SK-N-SH (cell line): Measurements from ENCODE around the gene ADAMTS13.

Source experiments
- EP300 ChIP-seq, 2 experiments: IDR thresholded peaks; 2 replicates each; pipeline versions ENCODE4 v1.4.0 to v1.6.1; 2012; ENCODE audit warnings: borderline replicate concordance in 1 of 2, low read depth in 1 of 2, low read length in 1 of 2
- GABPA ChIP-seq: IDR thresholded peaks from 2 replicates; pipeline ENCODE4 v1.4.0; 2012; ENCODE audit warnings: low read depth, mild to moderate bottlenecking
- JUND ChIP-seq: IDR thresholded peaks from 2 replicates; pipeline ENCODE4 v1.4.0; 2012
- RCOR1 ChIP-seq: fragments of 150-350 bp; IDR thresholded peaks from 2 replicates; pipeline ENCODE4 v1.6.1; 2017; ENCODE audit warnings: antibody characterized with exemption, low read length
- REST ChIP-seq: IDR thresholded peaks from 2 replicates; pipeline ENCODE4 v1.6.1; 2012; ENCODE audit warnings: mild to moderate bottlenecking, low read depth, low read length, moderate library complexity
- SMC3 ChIP-seq: IDR thresholded peaks from 2 replicates; pipeline ENCODE4 v1.6.1; 2012; ENCODE audit warnings: low read depth, low read length, improper control_type of control experiment
- YY1 ChIP-seq: IDR thresholded peaks from 2 replicates; pipeline ENCODE4 v1.4.0; 2012; ENCODE audit warnings: low read depth, mild to moderate bottlenecking
- TF ChIP-seq, protein P1 (sequence below): fragments of 200-600 bp; sonication (generic); IDR thresholded peaks from 2 replicates; pipeline ENCODE4 v1.6.1; 2017; ENCODE audit warnings: antibody characterized with exemption, mild to moderate bottlenecking, moderate library complexity

DNA sequence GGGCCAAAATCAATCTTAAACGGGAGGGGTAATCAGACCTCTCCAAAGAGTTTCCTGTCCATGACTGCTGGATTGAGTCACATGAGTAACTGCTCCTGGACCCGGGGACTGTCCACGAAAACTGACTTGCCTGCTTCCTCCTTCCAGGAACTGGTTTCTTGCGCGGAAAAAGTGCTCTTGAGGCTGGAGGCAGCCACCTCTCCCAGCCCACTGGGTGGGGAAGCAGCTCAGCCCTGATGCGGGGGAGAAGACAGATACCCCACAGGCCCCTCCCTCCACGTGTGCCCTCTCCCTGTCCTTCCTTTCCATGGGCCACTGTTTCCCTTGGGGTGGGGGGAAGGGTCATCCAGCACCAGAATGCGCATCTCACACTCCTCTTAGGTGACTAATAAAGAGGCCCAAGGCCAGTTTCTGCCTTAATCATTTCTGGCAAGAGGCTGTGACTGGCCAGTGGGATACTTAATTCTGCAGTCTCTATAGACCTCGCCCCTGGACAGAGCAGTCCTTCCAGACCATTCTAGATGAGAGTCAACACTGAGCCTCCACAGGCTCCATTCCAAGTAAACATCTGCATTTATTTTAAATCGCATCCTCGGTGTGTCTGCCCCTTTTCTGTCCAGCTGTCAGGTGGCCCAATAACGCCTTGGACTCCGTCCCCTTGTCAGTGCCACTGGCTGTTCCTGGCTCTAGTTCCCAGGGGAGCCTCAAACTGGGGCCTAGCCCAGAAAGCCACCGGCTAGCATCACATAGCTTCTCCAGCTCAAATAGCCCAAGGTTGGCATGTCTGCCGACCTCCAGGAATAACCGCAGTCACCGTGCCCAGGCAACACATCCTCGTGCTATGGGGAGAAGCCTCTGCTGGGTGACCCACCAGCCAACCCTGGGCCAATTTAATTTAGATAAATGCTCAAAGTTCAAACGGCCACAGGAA lies 16.4 kb upstream of the ADAMTS13 start:
- no peak for TF ChIP-seq RCOR1
- TF ChIP-seq, protein P1, sequence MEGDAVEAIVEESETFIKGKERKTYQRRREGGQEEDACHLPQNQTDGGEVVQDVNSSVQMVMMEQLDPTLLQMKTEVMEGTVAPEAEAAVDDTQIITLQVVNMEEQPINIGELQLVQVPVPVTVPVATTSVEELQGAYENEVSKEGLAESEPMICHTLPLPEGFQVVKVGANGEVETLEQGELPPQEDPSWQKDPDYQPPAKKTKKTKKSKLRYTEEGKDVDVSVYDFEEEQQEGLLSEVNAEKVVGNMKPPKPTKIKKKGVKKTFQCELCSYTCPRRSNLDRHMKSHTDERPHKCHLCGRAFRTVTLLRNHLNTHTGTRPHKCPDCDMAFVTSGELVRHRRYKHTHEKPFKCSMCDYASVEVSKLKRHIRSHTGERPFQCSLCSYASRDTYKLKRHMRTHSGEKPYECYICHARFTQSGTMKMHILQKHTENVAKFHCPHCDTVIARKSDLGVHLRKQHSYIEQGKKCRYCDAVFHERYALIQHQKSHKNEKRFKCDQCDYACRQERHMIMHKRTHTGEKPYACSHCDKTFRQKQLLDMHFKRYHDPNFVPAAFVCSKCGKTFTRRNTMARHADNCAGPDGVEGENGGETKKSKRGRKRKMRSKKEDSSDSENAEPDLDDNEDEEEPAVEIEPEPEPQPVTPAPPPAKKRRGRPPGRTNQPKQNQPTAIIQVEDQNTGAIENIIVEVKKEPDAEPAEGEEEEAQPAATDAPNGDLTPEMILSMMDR, result no peak
- TF ChIP-seq GABPA, result no peak
- no peak for TF ChIP-seq YY1
- TF ChIP-seq EP300 (IDR thresholded peaks at IDR 0.05; ENCODE audit: borderline replicate concordance in 1 of 2, low read depth in 1 of 2, low read length in 1 of 2), result no peak
- no peak for TF ChIP-seq JUND
- TF ChIP-seq REST, result no peak
- TF ChIP-seq SMC3, result no peak
